T-helper 2 cell treated with Interferon-gamma antibody and Interleukin-4, amounts not matched to agents 5 μg/mL and 100 μg/mL, for 36 hours (primary cell): ENCODE results near the gene MYO1E.
A peak's percentile ranks its signal among the peaks of the same experiment; 100 is the strongest.

Experiments
- DNase-seq: peaks from one replicate; pipeline ENCODE4 v3.0.0; 2021; ENCODE audit warnings: low spot score
- H3K27ac Mint-ChIP-seq: one replicate; pipeline ENCODE4 v1.8.0; 2021; ENCODE audit warnings: mild to moderate bottlenecking, mixed read lengths
- H3K27me3 Mint-ChIP-seq: one replicate; pipeline ENCODE4 v1.8.0; 2021; ENCODE audit warnings: low read depth, mixed read lengths
- H3K36me3 Mint-ChIP-seq: one replicate; pipeline ENCODE4 v1.8.0; 2021; ENCODE audit warnings: low read depth, mixed read lengths
- H3K4me1 Mint-ChIP-seq: one replicate; pipeline ENCODE4 v1.8.0; 2021; ENCODE audit warnings: low read depth, mixed read lengths
- H3K4me3 Mint-ChIP-seq: one replicate; pipeline ENCODE4 v1.8.0; 2022; ENCODE audit warnings: mild to moderate bottlenecking, moderate library complexity, mixed read lengths
- H3K9me3 Mint-ChIP-seq: one replicate; pipeline ENCODE4 v1.8.0; 2021; ENCODE audit warnings: mixed read lengths

Gene MYO1E

DNA sequence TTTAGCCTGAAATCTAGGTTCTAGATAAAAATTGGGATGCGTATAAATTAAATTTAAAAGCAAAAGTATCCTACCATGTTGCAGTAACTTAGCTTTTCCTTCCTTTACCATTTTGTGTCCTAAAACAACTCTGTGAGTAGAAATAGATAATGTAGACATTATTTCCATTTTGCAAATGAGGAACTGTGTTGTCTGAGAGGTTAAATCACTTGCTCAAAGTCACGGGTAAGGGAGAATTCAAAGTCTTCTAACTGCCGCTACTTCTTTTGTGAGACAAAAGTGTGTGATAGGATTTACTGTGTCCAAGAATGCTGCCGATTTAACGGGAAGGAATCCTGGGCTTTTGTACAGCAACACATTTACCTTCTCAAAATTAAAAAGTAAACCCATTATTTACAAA is 40.7 kb downstream of the MYO1E start:
- Mint-ChIP-seq H3K27me3 (peaks cover 45% of the 10 kb centered on the region), H3K4me3 (no peak overlapping the region), H3K27ac (no peak overlapping the region), H3K4me1 (peaks cover 10% of the 10 kb centered on the region), H3K9me3 (no peaks in the 10 kb centered on the region), H3K36me3 (no peaks in the 10 kb centered on the region)
- no peak for DNase-seq

DNA sequence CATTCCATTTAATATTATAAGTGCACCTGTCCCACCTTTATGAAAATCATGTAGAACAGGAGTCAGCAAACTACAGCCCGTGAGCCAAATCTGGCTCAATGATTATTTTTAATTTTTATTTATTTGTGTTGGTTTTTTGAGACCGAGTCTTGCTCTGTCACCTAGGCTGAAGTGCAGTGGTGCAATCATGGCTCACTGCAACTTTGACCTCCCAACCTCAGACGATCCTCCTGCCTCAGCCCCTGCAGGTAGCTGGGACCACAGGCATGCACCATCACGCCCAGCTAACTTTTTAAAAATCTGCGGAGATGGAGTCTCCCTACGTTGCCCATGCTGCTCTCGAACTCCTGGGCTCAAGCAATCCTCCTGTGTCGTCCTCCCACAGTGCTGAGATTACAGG is 42.0 kb downstream of the MYO1E start:
- no peaks in the 10 kb centered on the region for H3K36me3 Mint-ChIP-seq
- H3K27ac Mint-ChIP-seq, result no peak overlapping the region
- peaks cover 13% of the 10 kb centered on the region for H3K4me1 Mint-ChIP-seq
- no peak overlapping the region for H3K4me3 Mint-ChIP-seq
- peaks cover 49% of the 10 kb centered on the region for H3K27me3 Mint-ChIP-seq
- no peaks in the 10 kb centered on the region for H3K9me3 Mint-ChIP-seq
- DNase-seq, result no peak

DNA sequence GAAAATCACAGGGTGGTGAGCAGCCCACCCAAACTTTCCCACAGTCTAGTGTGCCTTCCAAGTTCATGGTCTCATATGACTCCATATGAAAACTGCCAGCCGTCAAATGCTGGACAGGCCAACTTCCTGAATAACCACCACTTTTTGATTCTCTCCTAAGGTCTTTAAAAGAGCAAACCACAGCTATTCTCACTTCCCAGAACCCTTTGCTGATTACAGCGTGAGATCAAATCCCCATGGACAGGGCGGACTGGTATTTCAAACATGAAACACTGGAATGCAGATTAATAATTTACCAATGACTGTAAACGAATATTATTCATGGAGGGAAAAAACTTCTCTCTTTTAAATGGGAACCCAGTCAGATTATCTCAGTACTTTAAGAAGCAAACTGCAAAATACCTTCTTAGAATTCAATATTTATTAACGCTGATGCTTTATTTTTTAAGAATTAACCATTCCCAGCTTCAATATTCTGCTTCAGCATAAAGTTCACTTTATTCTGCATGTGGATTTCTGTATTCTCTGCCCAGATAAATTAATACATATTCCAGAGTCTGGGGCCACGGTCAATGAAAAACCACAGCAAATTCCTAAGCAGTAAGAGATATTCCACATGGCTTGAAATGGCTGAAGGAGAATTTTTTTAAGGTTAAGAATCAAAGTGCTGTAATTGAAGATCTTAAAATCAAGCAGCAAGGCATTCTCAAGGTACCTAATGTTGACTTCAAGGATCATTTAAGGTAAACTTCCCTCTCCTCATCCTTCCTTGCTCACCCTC is 42.9 kb downstream of the MYO1E start:
- Mint-ChIP-seq H3K4me1 (peaks cover 13% of the 10 kb centered on the region), H3K36me3 (no peaks in the 10 kb centered on the region), H3K9me3 (no peaks in the 10 kb centered on the region), H3K27me3 (peaks cover 52% of the 10 kb centered on the region), H3K4me3 (no peak overlapping the region), H3K27ac (no peak overlapping the region)
- DNase-seq, result no peak

DNA sequence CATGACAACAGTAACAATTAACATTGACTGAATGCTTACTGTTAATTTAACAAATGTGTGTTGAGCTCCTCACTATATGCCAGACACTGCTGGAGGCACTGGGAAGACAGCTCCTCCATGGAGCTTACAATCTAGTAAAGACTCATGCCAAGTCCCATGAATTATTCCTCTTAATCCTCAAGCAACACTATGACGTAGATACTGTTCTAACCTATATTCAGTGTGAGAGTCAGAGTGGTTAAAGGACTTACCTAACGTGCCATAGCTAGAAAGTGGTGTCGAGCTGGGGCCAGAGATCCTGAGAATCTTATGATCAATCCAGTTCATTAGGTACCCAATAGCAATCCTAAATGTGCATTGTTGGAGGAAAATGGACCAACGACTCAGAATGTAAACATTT is 43.6 kb downstream of the MYO1E start:
- Mint-ChIP-seq H3K36me3 (no peaks in the 10 kb centered on the region), H3K4me1 (peaks cover 13% of the 10 kb centered on the region), H3K27me3 (peaks cover 51% of the 10 kb centered on the region), H3K9me3 (no peaks in the 10 kb centered on the region), H3K4me3 (no peak overlapping the region), H3K27ac (no peak overlapping the region)
- no peak for DNase-seq

DNA sequence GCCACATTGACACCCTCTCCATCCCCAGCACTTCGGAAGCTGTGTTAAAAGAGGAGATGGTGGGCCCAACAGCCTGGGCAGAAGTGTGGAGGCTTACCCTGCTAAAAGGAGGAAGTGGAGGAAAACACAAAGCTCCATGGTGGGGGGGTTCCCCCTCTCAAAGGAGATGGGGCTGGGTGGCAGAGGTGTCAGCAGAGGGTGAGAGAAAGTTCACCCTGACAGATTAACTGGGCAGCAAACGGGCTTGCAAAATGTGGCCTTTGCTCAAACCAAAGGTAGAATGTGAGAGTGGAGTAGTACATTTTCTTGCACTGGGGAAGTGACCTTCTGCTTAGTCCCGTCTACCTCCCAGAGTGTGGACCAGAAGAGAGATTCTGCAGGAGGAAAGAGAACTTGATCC is 44.7 kb downstream of the MYO1E start:
- H3K27me3 Mint-ChIP-seq, result peaks cover 55% of the 10 kb centered on the region
- H3K9me3 Mint-ChIP-seq, result no peaks in the 10 kb centered on the region
- H3K4me3 Mint-ChIP-seq, result no peak overlapping the region
- peaks cover 10% of the 10 kb centered on the region for H3K4me1 Mint-ChIP-seq
- no peaks in the 10 kb centered on the region for H3K36me3 Mint-ChIP-seq
- DNase-seq, result no peak
- H3K27ac Mint-ChIP-seq, result no peak overlapping the region

DNA sequence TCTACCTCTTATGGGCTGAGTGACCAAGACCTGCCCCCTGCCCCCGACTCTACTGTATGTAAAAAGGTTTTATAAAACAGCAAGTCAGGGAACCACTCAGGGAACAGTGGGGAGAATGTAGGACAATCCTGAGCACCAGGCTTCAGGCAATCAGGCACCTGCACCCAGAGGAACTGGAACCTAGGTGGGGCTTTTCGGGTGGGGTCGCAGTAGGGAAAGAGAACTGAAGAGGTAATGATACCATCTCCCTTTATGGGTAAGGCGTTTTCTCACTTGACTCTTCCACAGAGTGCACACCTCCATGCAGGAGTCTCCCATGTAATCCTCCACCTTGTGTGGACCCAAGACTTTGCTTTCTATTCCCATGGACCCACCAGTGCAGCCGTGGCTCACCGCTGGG is 45.8 kb downstream of the MYO1E start:
- H3K27me3 Mint-ChIP-seq, result peaks cover 52% of the 10 kb centered on the region
- H3K4me3 Mint-ChIP-seq, result no peak overlapping the region
- no peaks in the 10 kb centered on the region for H3K9me3 Mint-ChIP-seq
- H3K36me3 Mint-ChIP-seq, result no peaks in the 10 kb centered on the region
- H3K27ac Mint-ChIP-seq, result no peak overlapping the region
- H3K4me1 Mint-ChIP-seq, result peaks cover 17% of the 10 kb centered on the region
- no peak for DNase-seq

DNA sequence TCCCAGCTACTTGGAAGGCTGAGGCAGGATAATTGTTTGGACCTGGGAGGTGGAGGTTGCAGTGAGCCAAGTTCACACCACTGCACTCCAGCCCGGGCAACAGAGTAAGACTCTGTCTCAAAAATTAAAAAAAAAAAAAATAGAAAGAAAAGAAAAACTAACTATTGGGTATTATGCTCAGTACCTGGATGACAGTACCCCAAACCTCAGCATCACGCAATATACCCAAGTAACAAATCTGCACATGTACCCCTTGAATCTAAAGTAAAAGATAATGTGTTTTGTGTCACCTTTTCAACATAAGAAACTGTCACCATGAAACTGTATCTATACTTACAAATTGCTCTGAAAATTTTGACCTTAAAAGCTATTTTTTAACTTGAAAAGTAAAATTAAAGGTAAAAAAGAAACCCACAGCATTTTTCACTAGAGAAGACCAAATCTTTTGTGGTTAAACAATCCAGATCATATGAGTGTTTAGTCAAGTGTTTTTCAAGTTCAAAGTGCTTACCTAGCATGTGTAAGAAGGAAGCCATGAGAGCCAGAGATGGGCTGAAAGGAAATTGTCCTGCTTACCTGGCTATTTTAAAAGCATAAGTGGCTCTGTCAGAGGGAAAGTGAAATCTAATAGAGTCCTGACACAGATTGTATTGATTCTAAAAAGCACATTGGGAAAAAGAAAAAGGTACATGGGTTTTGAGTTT is 50.5 kb downstream of the MYO1E start:
- peak overlapping the region; percentile 68 for H3K27ac Mint-ChIP-seq
- peaks cover 30% of the 10 kb centered on the region for H3K9me3 Mint-ChIP-seq
- H3K27me3 Mint-ChIP-seq, result peaks cover 42% of the 10 kb centered on the region
- no peak for DNase-seq
- peaks cover 14% of the 10 kb centered on the region for H3K36me3 Mint-ChIP-seq
- peak overlapping the region; percentile 28 for H3K4me3 Mint-ChIP-seq
- peaks cover 25% of the 10 kb centered on the region for H3K4me1 Mint-ChIP-seq

DNA sequence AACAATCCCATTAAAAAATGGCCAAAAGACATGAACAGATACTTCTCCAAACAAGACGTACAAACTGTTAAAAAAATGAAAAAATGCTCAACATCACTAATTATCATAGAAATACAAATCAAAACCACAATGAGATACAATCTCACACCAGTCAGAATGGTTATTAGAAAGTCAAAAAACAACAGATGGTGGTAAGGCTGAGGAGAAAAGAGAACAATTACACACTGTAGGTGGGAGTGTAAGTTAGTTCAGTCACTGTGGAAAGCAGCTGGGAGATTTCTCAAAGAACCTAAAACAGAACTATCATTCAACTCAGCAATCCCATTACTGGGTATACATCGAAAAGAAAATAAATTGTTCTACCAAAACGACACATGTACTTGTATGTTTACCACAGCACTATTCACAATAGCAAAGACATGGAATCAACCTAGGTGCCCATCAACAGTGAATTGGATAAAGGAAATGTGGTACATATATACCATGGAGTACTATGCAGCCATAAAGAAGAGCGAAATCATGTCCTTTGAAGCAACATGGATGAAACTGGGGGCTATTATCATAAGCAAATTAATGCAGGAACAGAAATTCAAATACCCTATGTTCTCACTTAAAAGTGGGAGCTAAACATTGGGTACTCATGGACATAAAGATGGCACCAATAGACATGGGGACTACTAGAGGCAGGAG is 51.5 kb downstream of the MYO1E start:
- H3K27me3 Mint-ChIP-seq, result peaks cover 47% of the 10 kb centered on the region
- DNase-seq, result no peak
- H3K9me3 Mint-ChIP-seq, result peaks cover 33% of the 10 kb centered on the region
- peaks cover 14% of the 10 kb centered on the region for H3K36me3 Mint-ChIP-seq
- peaks cover 25% of the 10 kb centered on the region for H3K4me1 Mint-ChIP-seq
- peak overlapping the region; percentile 53 for H3K27ac Mint-ChIP-seq
- H3K4me3 Mint-ChIP-seq, result peak overlapping the region; percentile 36

DNA sequence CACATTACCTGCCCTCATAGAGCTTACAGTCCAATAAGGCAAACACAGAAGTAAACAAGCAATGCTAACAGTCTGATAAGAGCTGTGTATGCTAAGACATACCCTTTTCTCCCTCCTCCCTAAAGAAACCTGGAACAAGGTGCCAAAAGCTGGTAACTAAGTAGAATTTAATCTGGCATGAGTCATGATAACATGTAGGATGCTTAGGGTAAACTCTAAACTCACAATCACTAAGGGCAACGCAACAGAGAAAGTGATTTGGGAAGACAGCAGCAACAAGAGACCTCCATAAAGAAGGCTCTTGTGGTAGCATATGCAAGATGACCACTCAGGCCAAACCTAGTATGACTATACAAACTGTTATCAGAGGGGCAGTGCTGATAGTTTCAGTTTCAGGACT is 55.5 kb downstream of the MYO1E start:
- Mint-ChIP-seq H3K27me3 (peaks cover 27% of the 10 kb centered on the region), H3K9me3 (peaks cover 33% of the 10 kb centered on the region), H3K4me3 (no peak overlapping the region), H3K27ac (no peak overlapping the region), H3K36me3 (peaks cover 14% of the 10 kb centered on the region), H3K4me1 (peaks cover 23% of the 10 kb centered on the region)
- no peak for DNase-seq

DNA sequence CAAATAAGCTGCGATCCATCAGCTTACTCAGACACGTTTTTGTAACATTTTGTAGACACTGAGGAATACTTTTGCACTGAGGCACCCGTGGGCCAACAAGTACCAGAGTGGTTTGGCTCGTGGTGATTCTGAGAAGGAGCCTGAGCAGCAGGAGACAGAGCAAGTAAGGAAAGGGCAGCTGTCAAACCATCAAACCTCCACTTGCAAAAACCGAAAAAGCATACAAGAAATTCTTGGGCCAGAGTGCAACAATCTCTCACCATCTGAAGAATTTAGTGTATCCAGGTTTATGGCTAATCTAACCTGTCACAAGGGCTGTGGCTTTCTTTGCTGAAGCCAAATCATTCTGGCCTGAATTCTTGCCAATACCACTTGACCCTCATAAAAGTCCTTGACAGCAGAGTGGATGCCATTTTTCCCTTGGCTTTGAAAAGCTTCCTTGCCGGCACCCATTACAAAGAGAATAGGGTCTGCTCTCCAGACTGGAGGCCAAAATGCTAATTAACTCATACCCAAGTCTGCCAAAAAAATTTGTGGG is 56.7 kb downstream of the MYO1E start:
- peaks cover 10% of the 10 kb centered on the region for H3K36me3 Mint-ChIP-seq
- H3K4me1 Mint-ChIP-seq, result peaks cover 16% of the 10 kb centered on the region
- peaks cover 28% of the 10 kb centered on the region for H3K9me3 Mint-ChIP-seq
- no peak overlapping the region for H3K27ac Mint-ChIP-seq
- H3K4me3 Mint-ChIP-seq, result no peak overlapping the region
- peaks cover 27% of the 10 kb centered on the region for H3K27me3 Mint-ChIP-seq
- DNase-seq, result no peak

DNA sequence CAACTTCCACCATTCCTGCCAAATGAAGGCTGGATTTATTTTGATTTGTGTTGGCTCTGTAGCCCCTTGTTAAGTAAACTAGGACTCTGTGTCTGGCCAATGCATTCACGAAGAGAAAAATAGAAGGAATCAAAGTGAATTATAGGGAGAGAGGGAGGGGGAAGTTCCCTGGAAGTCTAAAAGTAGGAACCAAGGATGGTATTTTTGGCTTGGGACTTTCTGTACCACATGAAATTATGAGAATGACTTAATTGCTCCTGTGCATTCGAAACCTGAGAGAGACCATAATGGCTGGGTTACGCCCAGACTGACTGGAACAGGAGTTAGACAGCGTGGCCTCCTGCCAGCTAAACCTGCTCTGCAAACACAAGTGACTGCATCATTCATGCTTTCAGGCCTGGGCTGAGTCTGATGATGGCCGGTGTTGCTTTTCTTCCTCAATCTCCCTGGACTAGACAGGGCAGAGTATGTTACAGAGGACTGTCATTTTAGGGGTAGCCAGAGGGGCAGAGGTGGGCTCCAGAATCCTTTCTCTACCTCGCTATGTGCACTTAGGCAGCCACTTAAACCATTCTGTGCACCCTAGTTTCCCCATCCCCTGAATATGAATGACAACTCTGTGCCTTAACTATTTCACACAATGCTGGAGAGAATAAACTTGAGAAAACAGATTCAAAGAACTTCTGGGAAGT is 58.9 kb downstream of the MYO1E start:
- no peak overlapping the region for H3K4me3 Mint-ChIP-seq
- H3K36me3 Mint-ChIP-seq, result peaks cover 3% of the 10 kb centered on the region
- peaks cover 15% of the 10 kb centered on the region for H3K9me3 Mint-ChIP-seq
- no peak for DNase-seq
- peaks cover 29% of the 10 kb centered on the region for H3K27me3 Mint-ChIP-seq
- peaks cover 11% of the 10 kb centered on the region for H3K4me1 Mint-ChIP-seq
- no peak overlapping the region for H3K27ac Mint-ChIP-seq

DNA sequence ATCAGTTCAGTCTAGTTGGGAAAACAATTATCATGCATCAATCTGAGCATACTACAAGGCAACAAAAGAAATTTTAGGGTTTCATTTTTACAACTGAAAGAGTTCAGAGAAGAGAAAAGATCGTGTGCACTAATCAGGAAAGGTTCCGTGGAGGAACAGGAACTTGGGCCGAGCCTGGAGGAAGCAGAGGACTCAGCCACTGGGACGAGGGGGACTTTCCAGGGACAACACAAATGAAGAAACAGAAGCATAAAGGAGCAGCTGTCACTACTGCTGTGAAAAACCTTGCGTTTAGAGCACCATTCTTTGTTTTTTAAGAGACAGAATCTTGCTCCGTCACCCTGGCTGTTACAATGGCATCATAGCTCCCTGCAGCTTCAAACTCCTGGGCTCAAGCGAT is 60.5 kb downstream of the MYO1E start:
- Mint-ChIP-seq H3K9me3 (peaks cover 3% of the 10 kb centered on the region), H3K36me3 (no peaks in the 10 kb centered on the region), H3K4me1 (peaks cover 6% of the 10 kb centered on the region), H3K27ac (no peak overlapping the region), H3K27me3 (peaks cover 19% of the 10 kb centered on the region), H3K4me3 (no peak overlapping the region)
- DNase-seq, result no peak

DNA sequence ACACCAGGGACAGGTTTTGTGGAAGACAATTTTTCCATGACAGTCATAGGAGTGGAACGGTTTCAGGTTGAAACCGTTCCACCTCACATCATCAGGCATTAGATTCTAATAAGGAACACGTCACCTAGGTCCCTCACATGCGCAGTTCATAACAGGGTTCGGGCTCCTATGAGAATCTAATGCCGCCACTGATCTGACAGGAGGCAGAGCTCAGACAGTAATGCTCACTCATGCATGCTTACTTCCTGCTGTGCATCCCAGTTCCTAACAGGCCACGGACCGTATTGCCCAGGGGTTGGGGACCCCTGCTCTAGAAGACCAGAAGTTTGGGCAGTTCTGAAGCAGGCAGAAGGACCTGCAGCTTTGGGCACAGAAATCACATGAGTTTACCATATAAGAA is 61.5 kb downstream of the MYO1E start:
- no peaks in the 10 kb centered on the region for H3K36me3 Mint-ChIP-seq
- H3K27me3 Mint-ChIP-seq, result peaks cover 18% of the 10 kb centered on the region
- H3K9me3 Mint-ChIP-seq, result no peaks in the 10 kb centered on the region
- H3K4me1 Mint-ChIP-seq, result peaks cover 6% of the 10 kb centered on the region
- DNase-seq, result no peak
- no peak overlapping the region for H3K4me3 Mint-ChIP-seq
- H3K27ac Mint-ChIP-seq, result no peak overlapping the region
